Muscle of leg (tissue), 9 donors: ENCODE data around the gene FAM25G. TPM values are rescaled to one million over a fixed set of nuclear protein-coding genes. Genes with fewer than 3 reads are reported as not detected.

Experiments used
- polyA plus RNA-seq, 8 donors: library from polyadenylated mRNA; unstranded; fragments of 120-200 nt; gene quantifications; one replicate each; pipeline versions ENCODE4 v1.2.1 to v1.2.3, GENCODE V29; 2013; ENCODE audit warnings: inconsistent platforms in 1 of 8, low replicate concordance in 1 of 8; ENCODE audit not compliant: insufficient read length in 8 of 8, insufficient read depth in 1 of 8
- total RNA-seq: library from RNA; stranded (reverse); fragments of 120-200 nt; gene quantifications from one replicate; pipeline ENCODE4 v1.2.4, GENCODE V29; 2013

Gene FAM25G
- total and polyA plus RNA-seq, 9 donors = not detected

Other genes with a start within 250 kb of the FAM25G start
- 0.98 TPM for gene GDF10, start 191.5 kb downstream of the FAM25G start, total RNA-seq
- 1 to 10 TPM in 3 of 8 donors, under 1 TPM in 5; 0.08 to 6.1 (median 0.91) TPM for gene GDF10, start 191.5 kb downstream of the FAM25G start, polyA plus RNA-seq
- gene GDF2, start 169.2 kb downstream of the FAM25G start, total RNA-seq = not detected
- gene GDF2, start 169.2 kb downstream of the FAM25G start, polyA plus RNA-seq = not detected
- gene RBP3, start 143.3 kb downstream of the FAM25G start, total RNA-seq = not detected
- under 1 TPM; 0.04 to 0.11 (median 0.07) TPM for gene RBP3, start 143.3 kb downstream of the FAM25G start, polyA plus RNA-seq
- 1.2 TPM for gene ZNF488, start 107.4 kb downstream of the FAM25G start, total RNA-seq
- 1 to 10 TPM; 3.3 to 5.2 (median 4.0) TPM for gene ZNF488, start 107.4 kb downstream of the FAM25G start, polyA plus RNA-seq
- not detected for gene ANXA8, start 7.6 kb downstream of the FAM25G start, total RNA-seq
- gene ANXA8, start 7.6 kb downstream of the FAM25G start, polyA plus RNA-seq = 1 to 10 TPM in 1 of 8 donors, under 1 TPM in 4, not detected in 3; 0.10 to 3.1 (median 0.43) TPM
- 7.4 TPM for gene AGAP9, start 31.9 kb upstream of the FAM25G start, total RNA-seq
- gene AGAP9, start 31.9 kb upstream of the FAM25G start, polyA plus RNA-seq = 10 to 100 TPM in 2 of 8 donors, 1 to 10 TPM in 6; 4.2 to 23.5 (median 5.7) TPM